Astrocyte of the spinal cord (primary cell): ENCODE measurements around the gene JMJD8.

Experiments used
- DNase-seq: peaks from one replicate; pipeline ENCODE4 v3.0.0; 2011; ENCODE audit warnings: low read depth, low spot score
- H3K4me3 ChIP-seq: 2 replicates; pipeline ENCODE4 v1.5.1; 2011; ENCODE audit warnings: low read depth, mild to moderate bottlenecking, low read length, moderate library complexity
- CTCF ChIP-seq: IDR thresholded peaks from 2 replicates; pipeline ENCODE4 v1.5.1; 2012; ENCODE audit warnings: low read depth, mild to moderate bottlenecking, low read length, inconsistent platforms
- in situ Hi-C: cut with HindIII; loops from 2 replicates; pipeline ENCODE4 v1.10.0; 2017; ENCODE audit warnings: low sequenced_read_pairs

Gene JMJD8

DNA sequence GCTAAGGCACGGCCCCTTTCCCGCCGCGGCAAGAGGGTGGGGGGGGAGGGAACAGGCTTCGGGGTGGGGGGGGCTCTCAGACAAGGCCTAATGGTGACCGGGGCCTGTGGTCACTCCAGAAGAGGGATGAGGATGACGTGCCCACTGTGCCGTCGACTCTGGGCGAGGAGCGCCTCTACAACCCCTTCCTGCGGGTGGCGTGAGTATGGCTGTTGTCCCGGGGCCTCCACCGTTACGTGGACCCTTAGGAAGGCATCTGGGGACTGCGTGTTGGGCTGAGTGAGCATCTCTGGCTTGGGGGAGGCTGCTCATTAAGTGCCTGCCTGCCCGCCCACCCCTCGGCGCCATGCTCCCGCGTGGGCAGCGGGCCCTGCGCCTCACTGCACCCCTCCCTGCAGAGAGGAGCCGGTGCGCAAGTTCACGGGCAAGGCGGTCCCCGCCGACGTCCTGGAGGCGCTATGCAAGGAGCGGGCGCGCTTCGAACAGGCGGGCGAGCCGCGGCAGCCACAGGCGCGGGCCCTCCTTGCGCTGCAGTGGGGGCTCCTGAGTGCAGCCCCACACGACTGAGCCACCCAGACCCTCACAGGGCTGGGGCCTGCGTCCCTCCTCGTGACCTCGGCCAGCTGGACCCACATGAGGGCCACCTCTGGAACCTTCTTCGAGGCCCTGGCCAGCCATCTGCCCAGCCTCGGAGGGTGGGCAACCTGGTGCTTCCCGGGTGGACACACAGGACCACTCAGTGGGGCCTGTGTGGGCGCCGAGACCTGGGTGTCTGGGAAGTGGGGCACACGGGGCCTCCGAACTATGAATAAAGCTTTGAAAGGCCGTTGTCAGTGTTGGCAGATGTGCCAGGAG is 45.0 kb upstream of the JMJD8 start:
- peak overlapping the region; percentile 62 for H3K4me3 ChIP-seq
- no peak for TF ChIP-seq CTCF
- in situ Hi-C loops = no loop called here
- no peak for DNase-seq

GRCh38 chr16:728131-728889 is 44.2 kb upstream of the JMJD8 start:
- in situ Hi-C loops = no loop called here
- H3K4me3 ChIP-seq = peak overlapping the region; percentile 62
- TF ChIP-seq CTCF = no peak
- DNase-seq = peak; percentile 83

DNA sequence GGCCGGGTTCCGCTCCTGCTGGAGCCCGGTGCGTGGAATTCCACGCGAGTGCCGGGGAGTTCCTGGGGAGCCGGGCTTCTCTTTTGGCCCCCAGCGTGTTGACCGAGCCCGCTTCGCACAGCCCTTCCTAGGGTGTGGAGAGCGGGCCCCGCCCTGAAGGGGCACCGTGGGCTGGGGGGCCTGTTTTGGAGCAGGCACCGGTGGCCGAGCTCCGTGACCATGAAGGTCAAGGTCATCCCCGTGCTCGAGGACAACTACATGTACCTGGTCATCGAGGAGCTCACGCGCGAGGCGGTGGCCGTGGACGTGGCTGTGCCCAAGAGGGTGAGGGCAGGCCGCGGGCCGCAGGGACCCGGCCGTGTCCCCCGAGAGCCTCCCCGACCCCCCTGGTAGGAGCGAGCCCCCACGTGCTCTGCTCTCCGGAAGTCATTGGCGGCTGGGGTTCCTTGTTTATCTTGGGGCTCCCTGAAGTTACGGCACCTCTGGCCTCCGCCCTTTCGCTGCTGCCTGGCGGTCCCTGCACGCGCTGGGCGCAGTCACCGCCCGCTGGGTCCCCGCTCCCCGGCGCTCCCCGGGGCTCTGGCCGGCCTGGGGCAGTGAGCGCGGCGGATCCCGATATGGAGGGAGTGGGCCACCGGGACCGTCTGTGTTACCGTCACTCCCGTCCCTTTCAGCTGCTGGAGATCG is 43.3 kb upstream of the JMJD8 start:
- peak overlapping the region; percentile 62 for H3K4me3 ChIP-seq
- in situ Hi-C loops = no loop called here
- DNase-seq = no peak
- no peak for TF ChIP-seq CTCF

DNA sequence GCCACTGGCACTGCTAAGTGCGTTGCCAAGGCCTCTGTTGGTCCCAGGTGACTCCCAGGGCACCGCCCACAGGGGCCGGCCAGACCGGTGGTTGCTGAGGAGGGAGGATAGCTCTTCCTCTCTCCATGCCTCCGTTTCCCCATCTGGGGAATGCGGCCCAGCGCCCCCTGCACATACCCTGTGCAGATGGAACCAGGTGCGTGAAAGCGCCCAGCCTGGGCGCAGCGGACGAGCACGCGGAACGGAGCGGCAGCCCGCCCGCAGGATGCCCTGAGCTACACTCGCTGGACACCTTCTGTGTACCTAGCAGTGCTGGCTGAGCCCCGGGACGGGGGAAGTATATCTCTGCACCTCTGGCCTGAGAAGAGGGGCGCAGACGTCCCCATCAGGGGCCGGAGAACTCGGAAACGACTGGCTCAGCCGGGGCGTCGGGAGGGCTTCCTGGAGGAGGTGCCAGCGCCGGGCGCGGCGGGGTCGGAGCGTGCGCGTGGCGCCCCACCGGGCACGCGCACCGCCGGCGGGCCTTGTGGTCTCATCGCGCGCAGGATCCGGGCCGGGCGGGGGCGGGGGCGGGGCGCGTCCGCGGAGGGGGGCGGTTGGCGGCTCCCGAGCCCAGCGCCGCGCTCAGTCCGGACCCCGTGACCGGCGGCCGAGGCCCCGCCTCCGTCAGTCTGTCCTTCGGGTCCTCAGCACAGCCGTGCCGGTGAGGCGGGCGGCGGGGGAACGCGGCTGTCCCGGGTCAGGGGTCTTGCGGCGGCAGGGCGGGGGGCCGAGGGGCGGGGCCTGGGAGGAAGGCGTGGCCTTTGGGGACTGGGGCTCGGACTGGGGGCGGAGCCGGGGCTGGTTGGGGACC is 42.5 kb upstream of the JMJD8 start, which contains the start of the genes CCDC78 and HAGHL:
Gene CCDC78, minus strand, starts transcription at position 6 of the 853 bp plus-strand sequence. CDS start 76 bp downstream, outside the sequence.
Gene HAGHL, plus strand, starts transcription at position 669 of the 853 bp plus-strand sequence. CDS start 404 bp downstream, outside the sequence.
- in situ Hi-C loops = no loop called here
- H3K4me3 ChIP-seq = peak within 1 kb of the TSS; percentile 62
- DNase-seq = peak; percentile 32
- no peak for TF ChIP-seq CTCF

GRCh38 chr16:726188-726437 is 42.0 kb upstream of the JMJD8 start:
- no peak overlapping the region for H3K4me3 ChIP-seq
- no peak for TF ChIP-seq CTCF
- DNase-seq = no peak
- in situ Hi-C loops = no loop called here
